Heart left ventricle (tissue), 16 donors: ENCODE measurements around the gene SERTAD4. TPM values are rescaled to one million over a fixed set of nuclear protein-coding genes. Genes with fewer than 3 reads are reported as not detected.
A peak's percentile ranks its signal among the peaks of the same experiment; 100 is the strongest.

Experiments used
- ATAC-seq, 4 donors: fragments of 200-7000 bp; cut with Tn5 transposase; one replicate each; pipeline ENCODE4 v1.9.1; 2020 to 2022; ENCODE audit warnings: moderate library complexity in 4 of 4, mild to moderate bottlenecking in 3 of 4, moderate number of reproducible peaks in 1 of 4
- DNase-seq, 5 donors: peaks; one replicate each; pipeline ENCODE4 v3.0.0-alpha.2; 2020
- H3K27ac ChIP-seq, 12 donors: fragments of 200-600 bp; sonication (generic) in 4 of 12; one replicate each; pipeline versions ENCODE4 v1.5.0 to v1.8.0; 2016 to 2022; ENCODE audit warnings: mild to moderate bottlenecking in 2 of 12
- H3K27me3 ChIP-seq, 9 donors: fragments of 200-600 bp; sonication (generic) in 2 of 9; one replicate each; pipeline versions ENCODE4 v1.5.1 to v1.8.0; 2016 to 2022; ENCODE audit warnings: mild to moderate bottlenecking in 3 of 9
- H3K36me3 ChIP-seq, 9 donors: fragments of 200-600 bp; sonication (generic) in 2 of 9; one replicate each; pipeline versions ENCODE4 v1.5.0 to v1.8.0; 2018 to 2022; ENCODE audit warnings: mild to moderate bottlenecking in 2 of 9
- H3K4me1 ChIP-seq, 12 donors: fragments of 200-600 bp; sonication (generic) in 4 of 12; one replicate each; pipeline versions ENCODE4 v1.5.0 to v1.8.0; 2016 to 2022; ENCODE audit warnings: mild to moderate bottlenecking in 3 of 12
- H3K4me3 ChIP-seq, 12 donors: fragments of 200-600 bp; sonication (generic) in 4 of 12; one replicate each; pipeline versions ENCODE4 v1.5.0 to v1.8.0; 2017 to 2022; ENCODE audit warnings: mild to moderate bottlenecking in 9 of 12, moderate library complexity in 4 of 12
- H3K9me3 ChIP-seq, 12 donors: fragments of 200-600 bp; sonication (generic) in 4 of 12; one replicate each; pipeline versions ENCODE4 v1.5.0 to v1.8.0; 2016 to 2022; ENCODE audit warnings: mild to moderate bottlenecking in 1 of 12
- CTCF ChIP-seq, 12 donors: fragments of 200-600 bp; sonication (generic) in 4 of 12; IDR thresholded peaks; one replicate each; pipeline versions ENCODE4 v1.5.0 to v1.8.0; 2018 to 2022; ENCODE audit warnings: antibody characterized with exemption in 12 of 12, mild to moderate bottlenecking in 5 of 12
- POLR2A ChIP-seq, 2 donors: fragments of 450-650 bp; IDR thresholded peaks; one replicate each; pipeline ENCODE4 v1.6.1; 2017; ENCODE audit warnings: antibody characterized with exemption in 2 of 2, mild to moderate bottlenecking in 2 of 2, moderate library complexity in 2 of 2
- WGBS, 4 donors: extraction: QIAGEN DNeasy Blood & Tissue Kit in 2 of 4; methylation state at CpG; one replicate each; pipeline versions ENCODE4 v1.1.5 to v1.1.7; 2013 to 2018; 5-methylcytosine and 5-hydroxymethylcytosine counted together
- intact Hi-C, 10 donors: fragments of 100-400 bp; cut with DNase I; formaldehyde crosslinking; loops; one replicate each; pipeline versions ENCODE4 v1.11.1 to v1.14.2; 2022
- polyA plus RNA-seq, 2 donors: library from polyadenylated mRNA; stranded (reverse); fragments of 200-250 nt; gene quantifications; one replicate each; pipeline ENCODE4 v1.2.3, GENCODE V29; 2013
- total RNA-seq, 9 donors: library from RNA; depleted of rRNA in 2 of 9; stranded (reverse); fragments of >200 nt in 2 of 9; fragmentation: NEBNext Ultra II Directional in 3 of 9; extraction: Animal tissue kit (Norgen Biotek cat#: 25700) in 3 of 9; gene quantifications; one replicate each; pipeline versions ENCODE4 v1.1.0 to v1.2.4, GENCODE V29; 2016 to 2023
- donor health status: ischemic (EF 13 %, LVEDD 7.1; RV severe dilation, severe dysfunction).
- donor health status: healthy with polysubstance abuse.
- donor health status: DM: no; HTN: yes; CAD: no.
- donor health status: DM: no; HTN: no; CAD: no.
- donor health status: ischemic (EF 25% LVEDD 6.9; RV normal size, moderate dysfunction).
- donor health status: ischemic (EF 25% LVEDD 5.7; RV mildly dilated, moderate dysfunction).
- donor health status: healthy.
- donor health status: DM: yes; HTN: yes; CAD: no.
- donor health status: ischemic (EF 35%, LVEDD 5.7; RV mildly dilated, moderate dysfunction).
- donor health status: nonischemic (EF 11% LVEDD 7.7; RV severe dilation, severe dysfunction).
- donor health status: DM: yes; HTN: yes; CAD: no.
- donor health status: PGD.
- donor health status: ischemic (EF 29% LVEDD 5.4; RV normal size, mild dysfunction).
- donor health status: nonischemic (EF 23%, LVEDD 6.1; RV moderate dilation, normal function).

The SERTAD4 gene
- total and polyA plus RNA-seq, 11 donors = 0.95 to 4.7 (median 2.4) TPM

- H3K4me1 ChIP-seq = peaks cover 0 to 54% (median 21%) of the 10 kb centered on the region in 12 donors
- 70 to 80% (median 75%) methylated on average over 4 of the region's 4 CpGs for WGBS, 4 donors
- peaks cover 0 to 30% (median 0%) of the 10 kb centered on the region in 9 donors for H3K27me3 ChIP-seq
- H3K9me3 ChIP-seq = no peaks in the 10 kb centered on the region
- ATAC-seq (peak in 3 of 4 donors; percentile 3 to 6 (median 5)), DNase-seq (no peak)
- intact Hi-C loops = loop anchor here in 6 of 10 donors (5.0 to 10.0 kb wide), 4 partner anchors 56 to 158 kb away; no protein-coding TSS in a partner anchor
- H3K36me3 ChIP-seq = peaks cover 0 to 15% (median 0%) of the 10 kb centered on the region in 9 donors
- no peak for TF ChIP-seq CTCF (IDR thresholded peaks at IDR 0.05)
- TF ChIP-seq POLR2A (IDR thresholded peaks at IDR 0.05) = no peak
- H3K4me3 ChIP-seq = peak overlapping the region in 4 of 12 donors; percentile 32 to 49 (median 41)
- peak overlapping the region; percentile 36 to 88 (median 69) for H3K27ac ChIP-seq
Observed at GRCh38 chr1:210236386-210236839, 3.8 kb downstream of the SERTAD4 start.

- Histone ChIP-seq H3K4me1 (peaks cover 0 to 59% (median 21%) of the 10 kb centered on the region in 12 donors), H3K27me3 (peaks cover 0 to 27% (median 0%) of the 10 kb centered on the region in 9 donors), H3K27ac (peak overlapping the region; percentile 36 to 88 (median 69)), H3K4me3 (peak overlapping the region in 7 of 12 donors; percentile 7 to 49 (median 34)), H3K36me3 (peaks cover 0 to 20% (median 0%) of the 10 kb centered on the region in 9 donors), H3K9me3 (no peaks in the 10 kb centered on the region)
- DNase-seq (peak; percentile 70 to 88 (median 80)), ATAC-seq (peak; percentile 89 to 96 (median 90))
- TF ChIP-seq POLR2A (IDR thresholded peaks at IDR 0.05) (no peak), CTCF (IDR thresholded peaks at IDR 0.05) (no peak)
- intact Hi-C loops = loop anchor here in 6 of 10 donors (1.0 to 10.0 kb wide), 5 partner anchors 26 to 158 kb away; no protein-coding TSS in a partner anchor
- WGBS, 4 donors = 22 to 44% (median 28%) methylated on average over 8 to 10 of the region's 10 CpGs
Observed at GRCh38 chr1:210236840-210237409, 4.3 kb downstream of the SERTAD4 start.

GRCh38 chr1:210237479-210237878 lies 4.9 kb downstream of the SERTAD4 start:
- intact Hi-C loops = loop anchor here in 6 of 10 donors (1.0 to 10.0 kb wide), 5 partner anchors 26 to 157 kb away; no protein-coding TSS in a partner anchor
- ATAC-seq = no peak
- H3K4me3 ChIP-seq = peak overlapping the region in 8 of 12 donors; percentile 7 to 49 (median 33)

More at GRCh38 chr1:210237479-210237878, 4.9 kb downstream of the SERTAD4 start:
- H3K27ac ChIP-seq = peak overlapping the region; percentile 25 to 88 (median 69)
- peaks cover 0 to 26% (median 0%) of the 10 kb centered on the region in 9 donors for H3K36me3 ChIP-seq
- peaks cover 0 to 64% (median 21%) of the 10 kb centered on the region in 12 donors for H3K4me1 ChIP-seq
- no peak for DNase-seq
- peaks cover 0 to 22% (median 0%) of the 10 kb centered on the region in 9 donors for H3K27me3 ChIP-seq
- 50 to 66% (median 58%) methylated on average over 5 of the region's 5 CpGs for WGBS, 4 donors
- TF ChIP-seq CTCF (IDR thresholded peaks at IDR 0.05) = no peak
- no peak for TF ChIP-seq POLR2A (IDR thresholded peaks at IDR 0.05)
- no peaks in the 10 kb centered on the region for H3K9me3 ChIP-seq
